ENCODE data around the gene PKP4. TPM values are rescaled to one million over a fixed set of nuclear protein-coding genes. Genes with fewer than 3 reads are reported as not detected.

PKP4 gene
- polyA plus RNA-seq, 1 experiment: 24.9 TPM

DNA sequence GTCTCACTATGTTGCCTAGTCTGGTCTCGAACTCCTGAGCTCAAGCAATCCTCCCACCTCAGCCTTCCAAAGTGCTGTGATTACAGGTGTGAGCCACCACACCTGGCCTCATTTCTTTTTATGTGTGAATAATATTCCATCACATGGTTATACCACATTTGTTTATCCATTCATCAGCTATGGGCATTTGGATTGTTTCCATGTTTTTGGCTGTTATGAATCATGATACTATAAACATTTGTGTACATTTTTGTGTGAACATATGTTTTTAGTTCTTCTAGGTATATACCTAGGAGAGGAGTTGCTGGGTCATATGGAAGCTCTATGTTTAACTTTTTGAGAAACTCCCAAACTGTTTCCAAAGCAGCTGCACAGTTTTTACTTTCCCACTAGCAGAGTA is 24.4 kb downstream of the PKP4 start:
- ChIA-PET CTCF (no interaction called here), POLR2A (interaction anchor here (0.6 kb wide), 1 partner anchor 28 kb away, joined by 4 read pairs; no protein-coding TSS in a partner anchor)
- H3K27me3 ChIP-seq (ENCODE audit: control insufficient read depth, insufficient read depth, low read length): no peaks in the 10 kb centered on the region
- no peak overlapping the region for H3K4me3 ChIP-seq (ENCODE audit: low read depth, low read length)
- H3K9me3 ChIP-seq (ENCODE audit: control insufficient read depth, insufficient read depth, low read length): no peaks in the 10 kb centered on the region
- no peak overlapping the region for H3K27ac ChIP-seq (ENCODE audit: low read depth, low read length)
- no peak for TF ChIP-seq CTCF (IDR thresholded peaks at IDR 0.05; ENCODE audit: low read depth, low read length)
- DNase-seq (ENCODE audit: low read depth, low spot score): no peak

DNA sequence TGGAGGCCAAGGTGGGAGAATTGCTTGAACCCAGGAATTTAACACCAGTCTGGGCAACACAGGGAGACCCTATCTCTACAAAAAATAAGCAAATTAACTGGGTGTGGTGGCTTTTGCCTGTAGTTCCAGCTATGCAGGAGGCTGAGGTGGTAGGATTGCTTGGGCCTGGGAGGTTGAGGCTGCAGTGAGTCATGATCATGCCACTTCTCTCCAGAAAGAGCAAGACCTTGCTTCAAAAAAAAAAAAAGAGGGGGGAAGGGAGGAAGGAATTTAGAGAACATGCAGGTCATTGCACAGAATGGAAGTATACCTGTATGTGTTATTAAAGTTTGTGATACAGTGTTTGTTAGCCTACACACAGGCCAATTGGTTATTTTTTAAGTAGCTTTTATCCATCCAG is 25.8 kb downstream of the PKP4 start:
- no peak for TF ChIP-seq CTCF (IDR thresholded peaks at IDR 0.05; ENCODE audit: low read depth, low read length)
- no peaks in the 10 kb centered on the region for H3K9me3 ChIP-seq (ENCODE audit: control insufficient read depth, insufficient read depth, low read length)
- H3K27ac ChIP-seq (ENCODE audit: low read depth, low read length): no peak overlapping the region
- H3K27me3 ChIP-seq (ENCODE audit: control insufficient read depth, insufficient read depth, low read length): no peaks in the 10 kb centered on the region
- CTCF ChIA-PET: interaction anchor here (0.7 to 1.2 kb wide), 2 partner anchors 9 to 303 kb away, joined by 5 read pairs; no protein-coding TSS in a partner anchor
- POLR2A ChIA-PET: no interaction called here
- H3K4me3 ChIP-seq (ENCODE audit: low read depth, low read length): no peak overlapping the region
- DNase-seq (ENCODE audit: low read depth, low spot score): no peak

DNA sequence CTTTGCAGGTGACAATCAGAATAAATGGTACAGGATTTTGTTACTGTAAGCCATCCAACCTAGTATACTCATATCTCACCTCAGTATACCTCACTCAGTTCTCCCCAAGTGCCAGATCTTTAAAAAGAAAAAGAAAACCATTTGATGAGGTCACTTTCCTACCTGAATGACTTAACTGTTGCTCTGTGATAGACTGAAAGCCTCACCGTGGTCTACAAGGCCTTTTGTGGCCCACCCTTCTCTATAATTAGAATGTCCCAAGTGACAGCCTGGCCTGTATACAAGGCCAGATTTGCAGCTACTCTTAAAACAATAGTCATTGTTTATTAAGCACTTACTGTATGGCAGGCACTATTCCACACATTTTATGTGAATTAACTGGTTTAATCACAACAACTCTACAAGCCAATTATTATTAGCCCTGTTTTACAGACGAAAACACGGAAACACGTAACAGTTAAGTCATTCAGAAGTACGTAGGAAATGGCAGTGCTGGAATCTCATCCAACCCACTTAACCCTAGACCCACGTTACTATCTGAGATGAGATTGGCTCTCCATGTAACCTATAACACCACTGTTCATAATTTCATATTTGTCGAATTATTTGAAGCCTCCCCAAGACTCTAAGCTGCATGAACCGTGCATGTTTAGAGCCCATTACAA is 28.3 kb downstream of the PKP4 start:
- Histone ChIP-seq H3K9me3 (ENCODE audit: control insufficient read depth, insufficient read depth, low read length) (no peaks in the 10 kb centered on the region), H3K4me3 (ENCODE audit: low read depth, low read length) (no peak overlapping the region), H3K27me3 (ENCODE audit: control insufficient read depth, insufficient read depth, low read length) (no peaks in the 10 kb centered on the region), H3K27ac (ENCODE audit: low read depth, low read length) (no peak overlapping the region)
- no peak for DNase-seq (ENCODE audit: low read depth, low spot score)
- no peak for TF ChIP-seq CTCF (IDR thresholded peaks at IDR 0.05; ENCODE audit: low read depth, low read length)
- CTCF ChIA-PET: interaction anchor here (0.6 kb wide), 1 partner anchor 180 kb away, joined by 8 read pairs; no protein-coding TSS in a partner anchor
- POLR2A ChIA-PET: no interaction called here

DNA sequence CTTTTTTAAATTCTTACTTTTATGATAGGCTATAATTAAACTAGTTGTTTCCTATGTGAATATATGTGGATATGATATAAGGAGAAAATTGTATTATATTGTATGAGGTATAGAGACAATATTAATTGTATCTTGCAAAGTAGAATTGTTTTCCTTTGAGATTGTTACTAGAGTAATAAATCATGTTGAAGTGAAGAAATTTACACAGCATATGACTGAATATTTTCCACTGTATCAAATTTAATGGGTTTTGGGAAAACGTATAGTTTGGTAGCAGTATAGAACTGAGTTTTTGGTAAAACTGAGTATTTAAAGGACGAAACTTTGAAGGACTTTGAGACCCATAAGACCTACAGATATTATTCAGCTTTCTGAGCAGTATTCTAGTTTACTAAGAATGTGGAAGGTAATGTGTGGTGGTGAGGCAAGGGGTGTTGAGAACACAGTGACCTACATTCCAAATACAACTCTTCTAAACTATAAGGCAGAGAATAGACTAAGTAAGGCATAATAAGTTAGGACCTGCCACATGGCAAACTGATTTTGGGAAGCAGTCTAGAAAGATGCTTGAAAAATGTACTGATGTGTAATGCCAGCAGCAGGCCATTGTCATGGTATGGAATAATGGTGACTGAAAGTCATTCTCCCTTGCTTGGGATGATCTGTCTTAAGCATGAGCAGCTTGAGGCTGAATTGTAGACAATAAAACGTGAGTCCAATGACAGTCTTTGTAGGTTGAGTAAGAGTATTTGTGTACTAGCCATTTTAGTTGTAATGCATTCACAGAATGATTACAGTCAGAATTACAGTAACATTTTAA is 29.6 kb downstream of the PKP4 start:
- H3K27ac ChIP-seq (ENCODE audit: low read depth, low read length): no peak overlapping the region
- H3K4me3 ChIP-seq (ENCODE audit: low read depth, low read length): no peak overlapping the region
- POLR2A ChIA-PET: no interaction called here
- CTCF ChIA-PET: interaction anchor here (0.5 to 0.7 kb wide), 2 partner anchors 268 to 350 kb away, joined by 3 to 6 read pairs; no protein-coding TSS in a partner anchor
- H3K27me3 ChIP-seq (ENCODE audit: control insufficient read depth, insufficient read depth, low read length): no peaks in the 10 kb centered on the region
- TF ChIP-seq CTCF (IDR thresholded peaks at IDR 0.05; ENCODE audit: low read depth, low read length): no peak
- no peak for DNase-seq (ENCODE audit: low read depth, low spot score)
- H3K9me3 ChIP-seq (ENCODE audit: control insufficient read depth, insufficient read depth, low read length): no peaks in the 10 kb centered on the region

DNA sequence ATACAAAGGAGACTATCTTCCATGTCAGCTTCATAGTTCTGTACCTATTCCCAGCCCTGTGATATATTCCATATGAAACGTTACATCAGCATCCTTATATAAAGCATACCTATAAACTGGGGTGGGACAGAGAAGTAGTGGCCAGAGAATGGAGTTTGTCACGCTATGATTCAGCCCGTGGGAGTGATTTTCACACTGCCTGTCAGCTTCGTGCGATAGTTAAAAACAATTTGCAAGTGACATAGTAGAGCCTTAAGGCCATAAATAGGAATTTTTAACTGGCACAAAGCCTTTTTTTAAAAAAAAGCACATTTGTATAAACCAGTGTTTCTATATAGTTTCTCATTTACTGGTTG is 30.2 kb downstream of the PKP4 start:
- peak overlapping the region; percentile 3 for H3K27ac ChIP-seq (ENCODE audit: low read depth, low read length)
- no peaks in the 10 kb centered on the region for H3K9me3 ChIP-seq (ENCODE audit: control insufficient read depth, insufficient read depth, low read length)
- no peak for DNase-seq (ENCODE audit: low read depth, low spot score)
- no peak overlapping the region for H3K4me3 ChIP-seq (ENCODE audit: low read depth, low read length)
- no peak for TF ChIP-seq CTCF (IDR thresholded peaks at IDR 0.05; ENCODE audit: low read depth, low read length)
- no peaks in the 10 kb centered on the region for H3K27me3 ChIP-seq (ENCODE audit: control insufficient read depth, insufficient read depth, low read length)
- ChIA-PET CTCF (interaction anchor here (0.7 kb wide), 1 partner anchor 267 kb away, joined by 3 read pairs; no protein-coding TSS in a partner anchor), POLR2A (no interaction called here)

All from AG04450 (cell line).